SK-N-SH (cell line): Measurements from ENCODE around the gene OR6C76.

ENCODE experiments used
- JUND ChIP-seq: IDR thresholded peaks from 2 replicates; pipeline ENCODE4 v1.4.0; 2012
- MXI1 ChIP-seq: IDR thresholded peaks from 2 replicates; pipeline ENCODE4 v1.6.1; 2012; ENCODE audit warnings: mild to moderate bottlenecking, low read depth, low read length, improper control_type of control experiment
- POLR2AphosphoS5 ChIP-seq: IDR thresholded peaks from 2 replicates; pipeline ENCODE4 v1.6.1; 2012; ENCODE audit warnings: low read depth, low read length
- TAF1 ChIP-seq: IDR thresholded peaks from 2 replicates; pipeline ENCODE4 v1.6.1; 2012; ENCODE audit warnings: low read depth, mild to moderate bottlenecking, low read length, moderate library complexity, borderline replicate concordance
- TF ChIP-seq, protein P1 (sequence below): fragments of 200-600 bp; sonication (generic); IDR thresholded peaks from 2 replicates; pipeline ENCODE4 v1.6.1; 2017; ENCODE audit warnings: antibody characterized with exemption, mild to moderate bottlenecking, moderate library complexity

DNA sequence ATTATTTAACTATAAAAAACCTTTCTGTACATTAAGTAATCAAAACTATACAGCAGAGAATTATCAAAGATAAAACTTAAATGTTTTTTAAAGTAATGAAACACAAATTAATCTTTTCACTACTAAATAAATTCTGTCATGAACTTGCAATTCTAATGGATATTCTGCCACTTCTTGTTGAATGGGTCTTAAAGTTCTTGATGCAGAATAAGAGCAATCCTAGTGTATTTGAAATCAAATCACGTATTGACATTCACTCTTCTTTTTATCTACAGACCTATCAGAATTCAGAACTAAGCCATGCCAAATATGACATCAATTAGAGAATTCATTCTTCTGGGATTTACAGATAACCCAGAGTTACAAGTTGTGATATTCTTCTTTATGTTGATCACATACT lies 25.8 kb upstream of the OR6C76 start, which contains the start of gene OR6C65:
- TF ChIP-seq, protein P1, sequence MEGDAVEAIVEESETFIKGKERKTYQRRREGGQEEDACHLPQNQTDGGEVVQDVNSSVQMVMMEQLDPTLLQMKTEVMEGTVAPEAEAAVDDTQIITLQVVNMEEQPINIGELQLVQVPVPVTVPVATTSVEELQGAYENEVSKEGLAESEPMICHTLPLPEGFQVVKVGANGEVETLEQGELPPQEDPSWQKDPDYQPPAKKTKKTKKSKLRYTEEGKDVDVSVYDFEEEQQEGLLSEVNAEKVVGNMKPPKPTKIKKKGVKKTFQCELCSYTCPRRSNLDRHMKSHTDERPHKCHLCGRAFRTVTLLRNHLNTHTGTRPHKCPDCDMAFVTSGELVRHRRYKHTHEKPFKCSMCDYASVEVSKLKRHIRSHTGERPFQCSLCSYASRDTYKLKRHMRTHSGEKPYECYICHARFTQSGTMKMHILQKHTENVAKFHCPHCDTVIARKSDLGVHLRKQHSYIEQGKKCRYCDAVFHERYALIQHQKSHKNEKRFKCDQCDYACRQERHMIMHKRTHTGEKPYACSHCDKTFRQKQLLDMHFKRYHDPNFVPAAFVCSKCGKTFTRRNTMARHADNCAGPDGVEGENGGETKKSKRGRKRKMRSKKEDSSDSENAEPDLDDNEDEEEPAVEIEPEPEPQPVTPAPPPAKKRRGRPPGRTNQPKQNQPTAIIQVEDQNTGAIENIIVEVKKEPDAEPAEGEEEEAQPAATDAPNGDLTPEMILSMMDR, result no peak
- TF ChIP-seq JUND (no peak), TAF1 (no peak), MXI1 (no peak), POLR2AphosphoS5 (no peak)
